GM19239 (cell line): ENCODE measurements around the gene TDRD6.

Experiments used
- DNase-seq: peaks from one replicate; pipeline ENCODE4 v3.0.0; 2011; ENCODE audit warnings: low spot score; ENCODE audit not compliant: insufficient read length
- FAIRE-seq: peaks from 2 replicates; lab custom pipeline; 2011; peaks lifted over from hg19 to GRCh38; lab: Jason Lieb, UNC

Gene TDRD6

DNA sequence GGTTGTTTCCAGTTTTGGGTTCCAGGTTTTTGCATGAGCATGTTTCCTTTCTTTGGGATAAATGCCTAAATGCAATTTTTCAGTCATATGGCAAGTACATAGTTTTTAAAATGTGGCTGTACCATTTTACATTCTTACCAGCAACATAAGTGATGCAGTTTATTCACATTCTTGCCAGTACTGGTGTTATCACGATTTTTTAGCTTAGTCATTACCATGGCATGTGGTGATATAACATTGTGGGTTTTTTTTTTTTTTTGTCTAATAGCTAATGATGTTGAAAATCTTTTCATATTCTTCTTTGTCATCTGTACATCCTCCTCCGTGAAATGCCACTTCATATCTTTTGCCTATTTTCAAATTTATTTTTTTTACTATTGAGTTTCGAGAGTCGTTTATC is 2.9 kb upstream of the TDRD6 start:
- no peak for FAIRE-seq
- DNase-seq = no peak

DNA sequence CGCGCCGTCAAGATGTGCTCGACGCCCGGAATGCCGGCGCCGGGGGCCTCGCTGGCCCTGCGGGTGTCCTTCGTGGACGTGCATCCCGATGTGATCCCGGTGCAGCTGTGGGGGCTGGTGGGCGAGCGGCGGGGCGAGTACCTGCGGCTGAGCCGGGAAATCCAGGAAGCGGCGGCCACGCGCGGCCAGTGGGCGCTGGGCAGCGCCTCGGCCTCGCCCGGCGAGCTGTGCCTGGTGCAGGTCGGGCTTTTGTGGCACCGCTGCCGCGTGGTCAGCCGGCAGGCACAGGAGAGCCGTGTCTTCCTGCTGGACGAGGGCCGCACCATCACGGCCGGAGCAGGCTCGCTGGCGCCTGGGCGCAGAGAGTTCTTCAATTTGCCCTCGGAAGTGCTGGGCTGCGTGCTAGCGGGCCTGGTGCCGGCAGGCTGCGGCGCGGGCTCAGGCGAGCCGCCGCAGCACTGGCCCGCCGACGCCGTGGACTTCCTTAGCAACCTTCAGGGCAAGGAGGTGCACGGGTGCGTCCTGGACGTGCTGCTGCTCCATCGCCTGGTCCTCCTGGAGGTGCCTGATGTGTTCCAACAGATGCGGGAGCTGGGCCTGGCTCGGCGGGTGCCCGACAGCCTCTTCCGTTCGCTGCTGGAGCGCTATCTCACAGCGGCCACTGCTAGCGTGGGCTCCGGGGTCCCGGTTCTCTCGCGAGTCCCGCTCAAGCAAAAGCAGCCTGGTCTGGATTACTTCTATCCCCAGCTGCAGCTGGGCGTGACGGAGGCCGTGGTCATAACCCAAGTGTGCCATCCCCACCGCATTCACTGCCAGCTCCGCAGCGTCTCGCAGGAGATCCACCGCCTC is 656 bp downstream of the TDRD6 start:
- FAIRE-seq (no peak), DNase-seq (no peak)

DNA sequence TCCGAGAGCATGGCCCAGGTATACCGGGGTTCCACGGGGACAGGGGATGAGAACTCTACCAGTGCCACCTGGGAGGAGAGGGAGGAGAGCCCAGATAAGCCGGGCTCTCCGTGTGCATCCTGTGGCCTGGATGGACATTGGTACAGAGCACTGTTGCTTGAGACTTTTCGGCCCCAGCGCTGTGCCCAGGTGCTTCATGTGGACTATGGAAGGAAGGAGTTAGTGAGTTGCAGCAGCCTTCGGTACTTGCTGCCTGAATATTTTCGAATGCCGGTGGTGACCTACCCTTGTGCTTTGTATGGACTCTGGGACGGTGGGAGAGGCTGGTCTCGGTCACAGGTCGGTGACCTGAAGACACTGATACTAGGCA is 1.3 kb downstream of the TDRD6 start:
- DNase-seq (no peak), FAIRE-seq (no peak)

DNA sequence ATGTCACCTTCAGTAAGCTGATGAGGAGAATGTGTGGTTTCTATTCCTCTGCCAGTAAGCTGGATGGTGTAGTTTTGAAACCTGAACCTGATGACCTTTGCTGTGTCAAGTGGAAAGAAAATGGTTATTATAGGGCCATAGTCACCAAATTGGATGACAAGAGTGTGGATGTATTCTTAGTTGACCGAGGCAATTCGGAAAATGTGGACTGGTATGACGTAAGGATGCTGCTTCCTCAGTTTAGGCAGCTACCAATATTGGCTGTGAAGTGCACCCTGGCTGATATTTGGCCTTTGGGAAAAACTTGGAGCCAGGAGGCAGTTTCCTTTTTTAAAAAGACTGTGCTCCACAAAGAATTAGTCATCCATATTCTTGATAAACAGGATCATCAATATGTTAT is 2.0 kb downstream of the TDRD6 start:
- DNase-seq (no peak), FAIRE-seq (no peak)

DNA sequence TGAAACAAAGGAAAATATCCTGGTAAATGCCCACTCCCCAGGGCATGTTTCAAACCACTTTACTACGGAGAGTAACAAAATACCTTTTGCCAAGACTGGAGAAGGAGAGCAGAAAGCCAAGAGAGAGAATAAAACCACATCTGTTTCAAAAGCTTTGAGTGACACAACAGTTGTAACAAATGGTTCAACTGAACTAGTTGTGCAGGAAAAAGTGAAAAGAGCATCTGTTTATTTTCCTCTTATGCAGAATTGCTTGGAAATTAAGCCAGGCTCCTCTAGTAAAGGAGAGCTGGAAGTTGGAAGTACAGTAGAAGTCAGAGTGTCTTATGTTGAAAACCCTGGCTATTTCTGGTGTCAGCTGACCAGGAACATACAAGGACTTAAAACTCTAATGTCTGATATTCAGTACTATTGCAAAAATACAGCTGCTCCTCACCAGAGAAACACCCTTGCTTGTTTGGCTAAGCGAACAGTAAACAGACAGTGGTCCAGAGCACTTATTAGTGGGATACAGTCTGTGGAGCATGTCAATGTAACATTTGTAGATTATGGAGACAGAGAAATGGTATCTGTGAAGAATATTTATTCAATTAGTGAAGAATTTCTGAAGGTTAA is 2.6 kb downstream of the TDRD6 start:
- no peak for DNase-seq
- FAIRE-seq = no peak

DNA sequence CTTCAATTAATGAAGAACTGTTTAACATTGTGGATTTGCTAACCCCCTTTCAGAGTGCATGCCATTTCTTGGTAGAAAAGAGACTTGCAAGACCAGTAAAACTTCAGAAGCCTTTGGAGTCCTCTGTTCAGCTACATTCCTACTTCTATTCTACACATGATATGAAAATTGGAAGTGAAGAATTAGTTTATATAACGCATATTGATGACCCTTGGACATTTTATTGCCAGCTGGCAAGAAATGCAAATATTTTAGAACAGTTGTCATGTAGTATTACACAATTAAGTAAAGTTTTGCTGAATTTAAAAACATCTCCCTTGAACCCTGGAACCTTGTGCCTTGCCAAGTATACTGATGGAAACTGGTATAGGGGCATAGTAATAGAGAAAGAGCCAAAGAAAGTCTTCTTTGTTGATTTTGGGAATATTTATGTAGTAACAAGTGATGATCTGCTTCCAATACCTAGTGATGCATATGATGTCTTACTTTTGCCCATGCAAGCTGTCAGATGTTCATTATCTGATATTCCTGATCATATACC is 3.3 kb downstream of the TDRD6 start:
- no peak for FAIRE-seq
- DNase-seq = no peak

DNA sequence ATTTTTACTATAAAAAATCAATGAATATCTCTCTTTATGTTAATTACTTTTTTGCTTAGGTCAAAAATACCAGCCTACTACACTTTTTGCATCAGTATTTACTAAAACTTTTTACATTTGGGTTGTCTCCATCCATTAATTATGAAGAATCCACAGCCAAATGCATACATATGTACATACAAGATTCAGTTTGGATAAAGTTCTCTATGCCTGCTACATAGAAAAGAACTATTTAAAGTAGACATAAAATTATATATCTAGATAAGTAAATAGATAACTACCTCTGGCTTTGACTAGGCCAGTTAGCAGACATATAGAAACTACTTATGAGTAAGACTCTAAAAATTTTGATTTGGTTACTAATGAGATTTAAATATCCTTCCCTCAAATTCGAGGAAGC is 12.3 kb downstream of the TDRD6 start:
- DNase-seq (no peak), FAIRE-seq (no peak)

DNA sequence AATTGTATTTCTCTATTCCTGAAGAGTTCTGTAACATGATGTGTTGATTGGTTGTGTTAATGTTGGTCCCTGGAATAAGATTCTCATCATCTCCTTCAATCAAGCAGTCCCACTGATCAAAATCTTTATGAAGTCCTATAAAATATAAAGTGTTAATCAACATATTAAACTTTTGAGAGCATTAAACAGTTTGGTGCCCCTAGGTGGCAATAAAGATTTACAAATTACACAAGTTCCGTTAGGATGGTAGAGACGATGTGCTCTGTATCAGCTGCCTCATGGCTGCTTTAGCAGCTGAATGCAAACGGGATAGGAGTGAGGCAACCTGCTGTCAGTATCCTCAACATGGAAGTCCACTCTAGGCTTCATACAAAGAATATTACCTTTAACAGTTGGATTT is 16.9 kb downstream of the TDRD6 start:
- DNase-seq (no peak), FAIRE-seq (no peak)

DNA sequence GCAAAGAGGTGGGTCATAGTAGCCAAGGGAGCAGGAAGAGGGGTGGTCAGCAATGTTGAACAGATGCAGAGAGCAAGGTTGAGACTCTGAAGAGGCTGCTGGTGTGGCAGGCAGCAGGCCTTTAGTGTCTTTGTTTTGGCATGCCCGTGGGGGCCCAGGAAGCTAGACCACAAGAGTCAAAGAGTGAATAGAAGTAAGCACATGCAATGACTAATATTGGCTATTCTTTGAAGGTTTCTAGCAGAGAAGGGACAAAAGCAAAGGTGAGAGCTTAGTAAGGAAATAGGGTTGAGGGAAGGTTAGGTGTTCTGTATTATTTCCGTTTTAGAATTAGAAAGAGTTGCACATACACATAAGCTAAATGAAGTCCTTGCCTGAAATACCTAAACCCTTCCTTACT is 18.8 kb downstream of the TDRD6 start:
- DNase-seq (no peak), FAIRE-seq (no peak)

DNA sequence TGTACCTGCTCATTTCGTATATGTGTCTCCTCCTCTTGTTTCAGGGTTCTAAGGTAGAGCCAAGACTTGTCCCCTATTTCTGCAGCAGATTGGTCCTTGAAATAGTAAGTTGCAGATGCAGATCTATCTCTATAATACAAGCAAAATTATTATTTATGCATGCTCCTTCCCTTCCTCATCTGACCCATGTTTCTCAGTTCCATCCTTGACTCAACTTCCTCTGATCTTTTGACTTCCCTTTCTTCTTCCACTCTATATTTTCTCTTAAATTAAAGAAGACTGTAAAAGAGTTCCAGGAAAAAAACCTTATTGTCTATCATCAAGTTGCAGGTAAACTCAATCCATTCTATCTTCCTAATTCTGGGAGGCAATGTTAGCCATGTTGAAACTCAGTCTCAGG is 23.8 kb downstream of the TDRD6 start:
- no peak for DNase-seq
- FAIRE-seq = no peak

DNA sequence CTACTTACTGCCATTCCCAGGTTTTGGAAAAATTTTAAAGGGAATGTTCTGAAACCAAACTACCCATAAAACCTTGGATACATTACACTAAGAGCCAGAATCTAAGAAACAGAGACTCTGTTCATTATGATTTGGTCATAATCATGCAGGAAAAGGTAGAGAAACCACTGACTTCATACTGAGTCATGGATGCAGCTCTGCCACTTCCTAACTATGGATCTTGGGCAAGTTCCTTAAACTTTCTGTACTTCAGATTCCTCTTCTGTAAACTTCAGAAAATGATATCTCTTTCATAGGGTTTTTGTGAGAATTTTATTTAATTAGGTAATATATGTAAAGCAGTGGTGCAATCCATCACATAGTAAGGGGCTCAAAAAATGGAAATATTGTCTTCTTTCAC is 27.5 kb downstream of the TDRD6 start:
- FAIRE-seq = no peak
- DNase-seq = no peak

DNA sequence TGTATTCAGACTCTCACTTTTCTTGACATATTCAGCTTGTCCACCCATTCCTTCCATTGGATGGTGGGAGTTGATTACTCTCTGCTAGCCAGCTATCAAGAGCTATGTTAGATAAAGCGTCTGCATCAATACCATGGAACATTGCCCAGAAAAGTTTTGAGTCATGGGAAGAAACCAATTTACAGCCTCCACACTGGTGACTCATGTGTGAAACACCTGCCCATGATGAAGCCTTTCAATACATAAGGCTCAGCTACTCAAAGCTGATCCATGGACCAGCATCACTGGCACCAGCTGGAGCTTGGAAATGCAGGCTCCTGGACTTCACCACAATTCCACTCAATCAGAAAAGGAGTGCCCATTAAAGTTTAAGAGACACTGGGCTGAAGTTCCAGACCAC is 31.4 kb downstream of the TDRD6 start:
- FAIRE-seq = no peak
- no peak for DNase-seq

DNA sequence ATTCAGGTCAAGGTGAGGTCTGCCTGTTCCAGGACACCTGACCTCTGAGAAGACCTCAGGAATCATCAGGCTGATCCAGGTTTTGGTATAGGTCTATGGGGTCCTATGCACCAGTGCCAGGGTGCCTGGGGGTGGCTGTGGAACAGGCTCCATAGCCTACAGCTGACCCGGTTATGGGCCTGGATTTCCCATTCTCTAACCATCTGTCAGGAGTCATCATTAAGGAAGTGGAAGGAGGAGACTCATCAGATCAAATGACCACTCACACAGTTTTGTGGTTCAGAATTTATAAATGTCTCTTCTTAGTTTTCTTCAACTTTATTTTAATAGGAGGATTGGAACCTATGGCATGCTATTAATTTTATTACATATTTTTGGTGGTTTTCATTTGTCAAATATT is 32.7 kb downstream of the TDRD6 start:
- DNase-seq (no peak), FAIRE-seq (no peak)

DNA sequence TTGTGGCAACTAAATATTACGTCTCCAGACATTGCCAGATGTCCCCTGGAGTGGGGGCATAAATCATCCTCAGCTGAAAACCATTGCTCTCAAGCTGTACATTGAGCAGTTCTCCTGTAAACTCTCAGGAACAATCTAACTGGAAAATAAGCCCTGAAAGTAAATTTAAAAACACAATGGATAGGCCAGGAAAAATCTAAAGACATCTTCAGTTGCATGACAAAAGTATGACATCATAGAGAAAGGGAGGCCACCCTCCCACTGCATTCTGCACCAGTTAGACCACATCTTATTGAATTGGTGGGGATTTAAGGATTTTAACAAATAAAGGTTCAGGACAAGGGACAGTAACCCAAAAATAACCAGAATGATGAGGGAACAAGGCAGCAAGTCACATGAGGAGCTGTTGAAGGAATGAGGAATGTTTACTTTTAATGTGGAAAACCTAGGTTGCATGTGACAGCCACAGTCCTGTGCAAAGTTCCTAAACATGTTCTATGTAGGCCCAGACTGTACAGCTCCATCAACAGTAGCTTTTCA is 42.2 kb downstream of the TDRD6 start:
- DNase-seq = no peak
- no peak for FAIRE-seq

DNA sequence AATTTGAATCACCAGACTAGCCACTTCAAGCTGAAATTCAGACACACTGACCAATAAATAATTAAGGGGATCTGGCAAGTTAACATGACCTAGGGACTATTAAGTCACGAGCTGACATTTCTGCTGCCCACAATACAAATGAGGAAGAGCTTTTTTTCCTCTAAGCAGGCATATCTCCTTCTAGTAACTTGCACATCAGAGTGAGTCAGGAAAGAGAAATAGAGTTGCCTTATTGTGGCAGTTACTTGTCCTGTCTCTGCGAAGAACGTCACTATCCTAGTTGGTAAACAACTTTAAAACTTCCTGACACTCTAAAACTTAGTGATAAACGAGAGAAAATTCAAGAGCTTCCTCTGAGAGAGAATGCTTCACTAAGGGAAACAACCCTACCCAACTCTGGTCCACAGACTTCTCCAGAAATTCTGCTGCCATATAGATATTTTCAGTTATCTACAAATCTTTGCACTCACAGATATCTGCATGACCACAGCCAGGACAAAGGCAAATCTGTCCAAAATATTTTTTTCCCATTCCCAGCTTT is 43.3 kb downstream of the TDRD6 start:
- FAIRE-seq (no peak), DNase-seq (no peak)

DNA sequence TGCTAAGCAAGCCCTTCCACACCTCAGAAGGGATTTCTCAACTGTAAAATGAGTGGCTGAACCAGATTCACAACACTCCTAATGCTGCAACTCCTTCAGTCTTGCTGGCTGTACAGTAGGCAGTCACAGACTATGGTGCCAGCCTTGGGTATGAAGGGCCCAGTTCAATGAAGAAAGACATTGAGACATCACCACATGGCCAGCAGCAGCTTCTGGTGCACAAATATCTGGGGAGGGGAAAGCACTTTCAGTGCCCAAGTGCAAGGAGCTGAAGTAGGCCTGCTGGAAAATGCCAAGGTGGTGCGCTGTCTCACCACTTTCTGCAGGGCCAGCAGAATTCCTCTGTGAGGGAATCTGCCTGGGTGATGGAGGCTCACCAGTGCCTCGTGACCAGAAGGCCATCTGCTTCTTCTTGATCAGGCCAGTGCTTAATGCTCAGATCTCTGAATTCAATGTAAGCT is 45.7 kb downstream of the TDRD6 start:
- FAIRE-seq = no peak
- DNase-seq = no peak

DNA sequence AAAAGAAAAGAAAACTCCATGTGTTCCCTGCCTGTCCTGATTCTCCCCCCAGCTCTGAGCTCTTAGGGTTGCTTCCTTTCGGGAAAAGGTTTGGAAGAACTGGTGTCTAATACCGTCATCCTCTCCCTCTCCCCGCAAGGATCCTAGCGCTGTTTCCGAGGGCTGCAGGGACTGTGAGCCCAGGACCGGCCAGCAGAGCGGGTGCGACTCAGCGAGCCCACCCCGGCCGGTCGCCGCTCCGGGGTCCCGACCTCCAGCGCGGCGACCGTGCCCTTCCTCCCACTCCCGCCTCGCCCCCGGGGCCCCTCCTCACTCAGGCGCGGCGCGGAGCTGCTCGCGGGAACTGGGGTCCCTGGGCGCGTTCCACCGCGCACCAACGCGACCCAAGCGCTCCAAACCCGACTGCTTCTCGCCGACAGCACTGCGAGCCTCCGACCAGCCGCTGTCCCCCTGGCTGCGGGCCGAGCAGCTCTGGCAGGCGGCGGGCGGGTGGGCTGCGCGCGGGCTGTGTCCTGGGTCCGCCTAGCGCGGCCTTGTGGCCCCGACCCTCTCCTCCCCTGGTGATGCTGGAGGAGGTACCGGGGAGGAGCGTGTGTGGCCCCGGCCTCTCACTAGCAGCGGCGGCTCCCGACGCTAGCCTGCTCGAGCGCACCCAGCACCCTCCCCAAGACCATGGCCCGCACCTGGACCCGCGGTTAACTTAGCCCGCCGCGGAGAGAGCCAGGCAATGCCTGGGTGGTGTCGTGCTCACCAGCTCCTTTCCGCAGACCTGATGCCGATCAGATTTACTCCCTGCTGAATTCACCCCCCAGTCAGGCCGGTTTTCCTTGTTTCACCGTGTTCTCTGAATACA is 47.4 kb downstream of the TDRD6 start, which contains the start of gene PLA2G7:
Gene PLA2G7, minus strand, starts transcription at position 509 of the 853 bp plus-strand sequence. CDS start 12,484 bp downstream, outside the sequence.
- FAIRE-seq = no peak
- DNase-seq = no peak

DNA sequence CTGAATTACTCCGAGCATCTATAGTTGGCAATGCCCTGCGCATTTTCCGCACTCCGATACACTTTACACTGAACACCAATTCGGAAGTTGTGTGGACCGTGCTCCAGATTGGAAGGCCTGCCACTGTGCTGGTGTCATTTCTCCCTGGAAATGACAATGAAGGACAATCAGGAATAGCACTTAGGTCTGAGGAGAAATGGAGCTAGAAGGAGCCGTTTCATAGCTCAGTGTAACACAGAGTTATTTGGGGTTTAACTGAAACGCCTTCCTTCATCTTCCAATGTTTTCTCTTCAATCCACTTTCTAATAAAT is 48.0 kb downstream of the TDRD6 start:
- FAIRE-seq (no peak), DNase-seq (no peak)

DNA sequence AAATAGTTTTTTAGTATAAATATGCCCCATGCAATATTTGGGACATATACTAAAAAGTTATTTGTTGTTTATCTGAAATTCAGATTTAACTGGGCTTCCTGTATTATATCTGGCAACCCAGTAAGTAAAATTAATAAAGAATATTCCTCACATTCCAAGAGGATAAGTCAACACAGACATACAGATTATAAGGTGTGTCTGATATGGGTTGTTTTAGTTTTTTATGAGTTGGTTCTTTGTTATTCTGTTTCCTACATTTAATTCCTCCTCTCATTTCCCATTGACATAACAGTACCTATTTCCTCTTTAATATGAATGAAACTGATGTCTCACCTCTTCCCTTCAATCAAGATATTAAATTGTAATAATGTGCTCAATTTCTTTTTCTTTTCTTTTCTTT is 49.2 kb downstream of the TDRD6 start:
- no peak for FAIRE-seq
- DNase-seq = no peak

DNA sequence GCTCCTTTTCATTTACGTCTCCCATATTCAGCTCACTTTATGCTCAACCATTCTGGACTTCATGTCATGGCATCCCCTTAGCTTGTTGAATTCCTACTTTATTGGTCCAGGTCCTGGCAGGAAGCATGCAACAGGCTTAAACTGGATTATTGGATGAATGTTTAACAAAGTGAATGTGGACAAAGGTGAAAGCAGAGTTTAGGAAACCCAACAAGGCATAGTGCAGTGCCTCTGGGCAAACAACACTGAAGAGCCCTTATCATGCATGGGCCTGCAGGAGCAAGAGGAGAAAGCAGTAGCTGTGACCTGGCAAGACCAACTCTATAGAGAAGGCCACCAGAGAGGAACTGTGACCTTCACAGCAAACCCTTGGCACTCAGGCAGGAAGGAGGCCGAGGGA is 53.8 kb downstream of the TDRD6 start:
- no peak for FAIRE-seq
- DNase-seq = no peak
